ENCODE data around the gene CYBC1. TPM values are rescaled to one million over a fixed set of nuclear protein-coding genes. Genes with fewer than 3 reads are reported as not detected.

The CYBC1 gene
- polyA plus RNA-seq, 1 donor (not counting 4 experiments of a cell fraction or from before 2014, with no cell fraction given) = 30.2 TPM

- Histone ChIP-seq H4K20me1 (ENCODE audit: control insufficient read depth, extremely low read depth, insufficient read depth, low read length) (peaks cover 2% of the 10 kb centered on the region), H3K9me1 (ENCODE audit: control insufficient read depth, extremely low read depth, insufficient read depth, low read length) (no peaks in the 10 kb centered on the region), H3K4me1 (ENCODE audit: control insufficient read depth, extremely low read depth, insufficient read depth, low read length) (no peaks in the 10 kb centered on the region), H2AFZ (ENCODE audit: control insufficient read depth, low read length) (no peak overlapping the region), H3K27me3 (ENCODE audit: control insufficient read depth, extremely low read depth, insufficient read depth, low read length) (no peaks in the 10 kb centered on the region), H3K4me3 (ENCODE audit: control insufficient read depth in 2 of 3, extremely low read depth in 1 of 3, insufficient read depth in 2 of 3, low read depth in 1 of 3, low read length in 3 of 3) (no peak overlapping the region), H3K4me2 (ENCODE audit: control insufficient read depth, extremely low read depth, insufficient read depth, low read depth, low read length) (no peak overlapping the region), H3K9ac (ENCODE audit: control insufficient read depth, extremely low read depth, insufficient read depth, low read length) (no peak overlapping the region), H3K36me3 (ENCODE audit: control insufficient read depth in 2 of 2, extremely low read depth in 1 of 2, insufficient read depth in 2 of 2, low read length in 2 of 2) (peaks cover 2 to 8% of the 10 kb centered on the region in 2 experiments), H3K9me3 (ENCODE audit: control insufficient read depth, low read depth, low read length) (no peaks in the 10 kb centered on the region), H3K27ac (ENCODE audit: control insufficient read depth, insufficient read depth, low read length) (no peak overlapping the region), H3K79me2 (ENCODE audit: control insufficient read depth, insufficient read depth, low read length) (no peaks in the 10 kb centered on the region)
- FAIRE-seq (no peak), DNase-seq (ENCODE audit: low read depth, low spot score) (no peak)
- dilution Hi-C loops (cut with MboI; ENCODE audit: extremely low pct_ligation_motif_present, low sequenced_read_pairs) = no loop called here
- TF ChIP-seq CTCF (optimal IDR thresholded peaks at IDR 0.05 in 1 of 3, IDR thresholded peaks at IDR 0.05 in 1 of 3, conservative IDR thresholded peaks at IDR 0.05 in 1 of 3; ENCODE audit: extremely low read depth in 1 of 3, insufficient read depth in 2 of 3, low read length in 3 of 3) = no peak
Measured at GRCh38 chr17:82405051-82405450, 45.5 kb downstream of the CYBC1 start.

GRCh38 chr17:82403662-82404660 lies 46.6 kb downstream of the CYBC1 start:
- Histone ChIP-seq H3K9ac (ENCODE audit: control insufficient read depth, extremely low read depth, insufficient read depth, low read length) (no peak overlapping the region), H3K36me3 (ENCODE audit: control insufficient read depth in 2 of 2, extremely low read depth in 1 of 2, insufficient read depth in 2 of 2, low read length in 2 of 2) (peaks cover 2 to 8% of the 10 kb centered on the region in 2 experiments), H3K4me3 (ENCODE audit: control insufficient read depth in 2 of 3, extremely low read depth in 1 of 3, insufficient read depth in 2 of 3, low read depth in 1 of 3, low read length in 3 of 3) (no peak overlapping the region), H3K27me3 (ENCODE audit: control insufficient read depth, extremely low read depth, insufficient read depth, low read length) (no peaks in the 10 kb centered on the region), H3K9me1 (ENCODE audit: control insufficient read depth, extremely low read depth, insufficient read depth, low read length) (no peaks in the 10 kb centered on the region), H3K4me2 (ENCODE audit: control insufficient read depth, extremely low read depth, insufficient read depth, low read depth, low read length) (no peak overlapping the region), H3K27ac (ENCODE audit: control insufficient read depth, insufficient read depth, low read length) (no peak overlapping the region), H2AFZ (ENCODE audit: control insufficient read depth, low read length) (no peak overlapping the region), H4K20me1 (ENCODE audit: control insufficient read depth, extremely low read depth, insufficient read depth, low read length) (no peaks in the 10 kb centered on the region), H3K4me1 (ENCODE audit: control insufficient read depth, extremely low read depth, insufficient read depth, low read length) (no peaks in the 10 kb centered on the region), H3K9me3 (ENCODE audit: control insufficient read depth, low read depth, low read length) (no peaks in the 10 kb centered on the region), H3K79me2 (ENCODE audit: control insufficient read depth, insufficient read depth, low read length) (no peaks in the 10 kb centered on the region)
- dilution Hi-C loops (cut with MboI; ENCODE audit: extremely low pct_ligation_motif_present, low sequenced_read_pairs) = no loop called here
- no peak for DNase-seq (ENCODE audit: low read depth, low spot score)
- no peak for FAIRE-seq
- TF ChIP-seq EZH2 (IDR thresholded peaks at IDR 0.05; ENCODE audit: low read length) (no peak), CTCF (optimal IDR thresholded peaks at IDR 0.05 in 1 of 3, IDR thresholded peaks at IDR 0.05 in 1 of 3, conservative IDR thresholded peaks at IDR 0.05 in 1 of 3; ENCODE audit: extremely low read depth in 1 of 3, insufficient read depth in 2 of 3, low read length in 3 of 3) (no peak)

Measured in keratinocyte (primary cell).